IMR-90 (cell line): Measurements from ENCODE around the gene RABEP2.

ENCODE experiments used
- POLR2A ChIP-seq: IDR thresholded peaks from 2 replicates; pipeline ENCODE4 v1.6.1; 2012; ENCODE audit warnings: mild to moderate bottlenecking, low read depth, low read length
- RAD21 ChIP-seq: IDR thresholded peaks from 2 replicates; pipeline ENCODE4 v1.6.1; 2012; ENCODE audit warnings: low read length, improper control_type of control experiment
- SMC3 ChIP-seq: fragments of 150-350 bp; IDR thresholded peaks from 2 replicates; pipeline ENCODE4 v1.6.1; 2016; ENCODE audit warnings: low read depth, mild to moderate bottlenecking, antibody characterized with exemption, low read length, moderate library complexity
- TF ChIP-seq, protein P1 (sequence below): conservative IDR thresholded peaks from 2 replicates; pipeline ENCODE4 v1.5.1; 2012; ENCODE audit warnings: mild to moderate bottlenecking, low read depth, low read length, improper control_type of control experiment

DNA sequence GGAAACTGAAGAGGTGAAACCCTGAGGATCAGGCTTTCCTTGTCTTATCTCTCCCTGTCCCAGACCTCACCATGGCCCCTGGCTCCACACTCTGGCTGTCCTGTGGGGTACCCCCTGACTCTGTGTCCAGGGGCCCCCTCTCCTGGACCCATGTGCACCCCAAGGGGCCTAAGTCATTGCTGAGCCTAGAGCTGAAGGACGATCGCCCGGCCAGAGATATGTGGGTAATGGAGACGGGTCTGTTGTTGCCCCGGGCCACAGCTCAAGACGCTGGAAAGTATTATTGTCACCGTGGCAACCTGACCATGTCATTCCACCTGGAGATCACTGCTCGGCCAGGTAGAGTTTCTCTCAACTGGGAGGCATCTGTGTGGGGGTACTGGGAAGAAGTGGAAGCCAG lies 8.1 kb upstream of the RABEP2 start:
- TF ChIP-seq, protein P1, sequence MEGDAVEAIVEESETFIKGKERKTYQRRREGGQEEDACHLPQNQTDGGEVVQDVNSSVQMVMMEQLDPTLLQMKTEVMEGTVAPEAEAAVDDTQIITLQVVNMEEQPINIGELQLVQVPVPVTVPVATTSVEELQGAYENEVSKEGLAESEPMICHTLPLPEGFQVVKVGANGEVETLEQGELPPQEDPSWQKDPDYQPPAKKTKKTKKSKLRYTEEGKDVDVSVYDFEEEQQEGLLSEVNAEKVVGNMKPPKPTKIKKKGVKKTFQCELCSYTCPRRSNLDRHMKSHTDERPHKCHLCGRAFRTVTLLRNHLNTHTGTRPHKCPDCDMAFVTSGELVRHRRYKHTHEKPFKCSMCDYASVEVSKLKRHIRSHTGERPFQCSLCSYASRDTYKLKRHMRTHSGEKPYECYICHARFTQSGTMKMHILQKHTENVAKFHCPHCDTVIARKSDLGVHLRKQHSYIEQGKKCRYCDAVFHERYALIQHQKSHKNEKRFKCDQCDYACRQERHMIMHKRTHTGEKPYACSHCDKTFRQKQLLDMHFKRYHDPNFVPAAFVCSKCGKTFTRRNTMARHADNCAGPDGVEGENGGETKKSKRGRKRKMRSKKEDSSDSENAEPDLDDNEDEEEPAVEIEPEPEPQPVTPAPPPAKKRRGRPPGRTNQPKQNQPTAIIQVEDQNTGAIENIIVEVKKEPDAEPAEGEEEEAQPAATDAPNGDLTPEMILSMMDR = no peak
- no peak for TF ChIP-seq SMC3
- no peak for TF ChIP-seq RAD21
- TF ChIP-seq POLR2A = no peak
